ENCODE results near the gene PRKCD.
A peak's percentile ranks its signal among the peaks of the same experiment; 100 is the strongest.

Gene PRKCD

GRCh38 chr3:53193466-53194209, 32.6 kb downstream of the PRKCD start:
- peak; percentile 30 for DNase-seq (ENCODE audit: low read depth)
- no peak for TF ChIP-seq CTCF (conservative IDR thresholded peaks at IDR 0.05; ENCODE audit: low read depth, low read length)
- no peak overlapping the region for H3K4me3 ChIP-seq (ENCODE audit: low read depth, low read length)

- peak; percentile 72 for DNase-seq (ENCODE audit: low read depth)
- no peak overlapping the region for H3K4me3 ChIP-seq (ENCODE audit: low read depth, low read length)
- no peak for TF ChIP-seq CTCF (conservative IDR thresholded peaks at IDR 0.05; ENCODE audit: low read depth, low read length)
Observed at GRCh38 chr3:53194210-53195065, 33.4 kb downstream of the PRKCD start.

GRCh38 chr3:53195066-53195450, 34.0 kb downstream of the PRKCD start:
- no peak overlapping the region for H3K4me3 ChIP-seq (ENCODE audit: low read depth, low read length)
- no peak for TF ChIP-seq CTCF (conservative IDR thresholded peaks at IDR 0.05; ENCODE audit: low read depth, low read length)
- no peak for DNase-seq (ENCODE audit: low read depth)

GRCh38 chr3:53195602-53196574, 34.9 kb downstream of the PRKCD start:
- H3K4me3 ChIP-seq (ENCODE audit: low read depth, low read length) = no peak overlapping the region
- DNase-seq (ENCODE audit: low read depth) = peak; percentile 47
- peak; percentile 98 for TF ChIP-seq CTCF (conservative IDR thresholded peaks at IDR 0.05; ENCODE audit: low read depth, low read length)

GRCh38 chr3:53196575-53197407, 35.8 kb downstream of the PRKCD start:
- peak; percentile 83 for DNase-seq (ENCODE audit: low read depth)
- peak; percentile 18 for TF ChIP-seq CTCF (conservative IDR thresholded peaks at IDR 0.05; ENCODE audit: low read depth, low read length)
- H3K4me3 ChIP-seq (ENCODE audit: low read depth, low read length) = no peak overlapping the region
